ENCODE data around the gene SLC7A9. TPM values are rescaled to one million over a fixed set of nuclear protein-coding genes. Genes with fewer than 3 reads are reported as not detected.

Gene SLC7A9
- polyA plus RNA-seq, 1 of the 3 experiments (the other 2 are of a cell fraction), result not detected

GRCh38 chr19:32880622-32881021 lies 11.1 kb upstream of the SLC7A9 start:
- no peak overlapping the region for H3K4me3 ChIP-seq (ENCODE audit: low read depth in 2 of 2, low read length in 1 of 2)
- H3K36me3 ChIP-seq (replicated peaks in 1 of 2; ENCODE audit: control insufficient read depth in 1 of 2, insufficient read depth in 2 of 2, low read length in 1 of 2), result no peaks in the 10 kb centered on the region
- H3K9me2 ChIP-seq, result no peaks in the 10 kb centered on the region
- CTCF ChIA-PET, result no interaction called here
- H2AFZ ChIP-seq (ENCODE audit: low read depth), result no peak overlapping the region
- no peak overlapping the region for H3K27ac ChIP-seq (ENCODE audit: low read depth in 2 of 2, low read length in 1 of 2)
- no peak for DNase-seq
- no peaks in the 10 kb centered on the region for H3K9me3 ChIP-seq
- WGBS (ENCODE audit: low lambda C conversion rate), result 89% methylated on average over 2 of the region's 2 CpGs
- H3F3A ChIP-seq (replicated peaks; ENCODE audit: insufficient read depth), result no peaks in the 10 kb centered on the region
- no peak overlapping the region for H3K4me2 ChIP-seq
- POLR2A ChIA-PET, result no interaction called here
- no peaks in the 10 kb centered on the region for H3K27me3 ChIP-seq (ENCODE audit: insufficient read depth)
- no peaks in the 10 kb centered on the region for H3K79me2 ChIP-seq (ENCODE audit: insufficient read depth)
- no peaks in the 10 kb centered on the region for H3K4me1 ChIP-seq (ENCODE audit: control insufficient read depth in 1 of 2, insufficient read depth in 2 of 2, low read depth in 1 of 2, low read length in 1 of 2)
- H3K9ac ChIP-seq, result no peak overlapping the region
- TF ChIP-seq GATA2 (CRISPR knock-in tag; IDR thresholded peaks at IDR 0.05), result no peak
- no peak for TF ChIP-seq NRF1 (IDR thresholded peaks at IDR 0.05; ENCODE audit: low read depth, low read length)
- TF ChIP-seq, protein P1, sequence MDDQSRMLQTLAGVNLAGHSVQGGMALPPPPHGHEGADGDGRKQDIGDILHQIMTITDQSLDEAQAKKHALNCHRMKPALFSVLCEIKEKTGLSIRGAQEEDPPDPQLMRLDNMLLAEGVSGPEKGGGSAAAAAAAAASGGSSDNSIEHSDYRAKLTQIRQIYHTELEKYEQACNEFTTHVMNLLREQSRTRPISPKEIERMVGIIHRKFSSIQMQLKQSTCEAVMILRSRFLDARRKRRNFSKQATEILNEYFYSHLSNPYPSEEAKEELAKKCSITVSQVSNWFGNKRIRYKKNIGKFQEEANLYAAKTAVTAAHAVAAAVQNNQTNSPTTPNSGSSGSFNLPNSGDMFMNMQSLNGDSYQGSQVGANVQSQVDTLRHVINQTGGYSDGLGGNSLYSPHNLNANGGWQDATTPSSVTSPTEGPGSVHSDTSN (IDR thresholded peaks at IDR 0.05), result no peak
- H4K20me1 ChIP-seq (ENCODE audit: insufficient read depth), result no peaks in the 10 kb centered on the region

GRCh38 chr19:32879741-32880140 lies 10.2 kb upstream of the SLC7A9 start:
- no peak for DNase-seq
- Histone ChIP-seq H3K4me1 (ENCODE audit: control insufficient read depth in 1 of 2, insufficient read depth in 2 of 2, low read depth in 1 of 2, low read length in 1 of 2) (no peaks in the 10 kb centered on the region), H3F3A (replicated peaks; ENCODE audit: insufficient read depth) (no peaks in the 10 kb centered on the region), H2AFZ (ENCODE audit: low read depth) (no peak overlapping the region), H3K4me3 (ENCODE audit: low read depth in 2 of 2, low read length in 1 of 2) (no peak overlapping the region), H3K27me3 (ENCODE audit: insufficient read depth) (no peaks in the 10 kb centered on the region), H3K9ac (no peak overlapping the region), H3K36me3 (replicated peaks in 1 of 2; ENCODE audit: control insufficient read depth in 1 of 2, insufficient read depth in 2 of 2, low read length in 1 of 2) (no peaks in the 10 kb centered on the region), H4K20me1 (ENCODE audit: insufficient read depth) (no peaks in the 10 kb centered on the region), H3K9me2 (no peaks in the 10 kb centered on the region), H3K4me2 (no peak overlapping the region), H3K9me3 (no peaks in the 10 kb centered on the region), H3K27ac (ENCODE audit: low read depth in 2 of 2, low read length in 1 of 2) (no peak overlapping the region), H3K79me2 (ENCODE audit: insufficient read depth) (no peaks in the 10 kb centered on the region)
- POLR2A ChIA-PET, result no interaction called here
- TF ChIP-seq GATA2 (CRISPR knock-in tag; IDR thresholded peaks at IDR 0.05) (no peak), ELF1 (IDR thresholded peaks at IDR 0.05) (no peak), MXI1 (IDR thresholded peaks at IDR 0.05; ENCODE audit: low read depth, low read length) (no peak), RXRA (IDR thresholded peaks at IDR 0.05; ENCODE audit: borderline replicate concordance, low read depth) (no peak), NFIC (IDR thresholded peaks at IDR 0.05; ENCODE audit: borderline replicate concordance) (no peak), FOSL2 (IDR thresholded peaks at IDR 0.05; ENCODE audit: borderline replicate concordance, low read depth) (no peak), TAF1 (IDR thresholded peaks at IDR 0.05; ENCODE audit: borderline replicate concordance, low read depth, low read length) (no peak), IRF3 (IDR thresholded peaks at IDR 0.05; ENCODE audit: low read depth, low read length) (no peak), TCF12 (IDR thresholded peaks at IDR 0.05) (no peak), JUND (IDR thresholded peaks at IDR 0.05) (no peak), FOXJ3 (CRISPR knock-in tag; IDR thresholded peaks at IDR 0.05) (no peak), ZBTB33 (IDR thresholded peaks at IDR 0.05; ENCODE audit: borderline replicate concordance, low read depth) (no peak), RFX5 (IDR thresholded peaks at IDR 0.05; ENCODE audit: low read length) (no peak), EP300 (IDR thresholded peaks at IDR 0.05; ENCODE audit: borderline replicate concordance in 1 of 2, low read depth in 1 of 2, low read length in 1 of 2) (no peak), NRF1 (IDR thresholded peaks at IDR 0.05; ENCODE audit: low read depth, low read length) (no peak), MEF2A (IDR thresholded peaks at IDR 0.05; ENCODE audit: borderline replicate concordance, low read depth) (no peak)
- TF ChIP-seq, protein P2, sequence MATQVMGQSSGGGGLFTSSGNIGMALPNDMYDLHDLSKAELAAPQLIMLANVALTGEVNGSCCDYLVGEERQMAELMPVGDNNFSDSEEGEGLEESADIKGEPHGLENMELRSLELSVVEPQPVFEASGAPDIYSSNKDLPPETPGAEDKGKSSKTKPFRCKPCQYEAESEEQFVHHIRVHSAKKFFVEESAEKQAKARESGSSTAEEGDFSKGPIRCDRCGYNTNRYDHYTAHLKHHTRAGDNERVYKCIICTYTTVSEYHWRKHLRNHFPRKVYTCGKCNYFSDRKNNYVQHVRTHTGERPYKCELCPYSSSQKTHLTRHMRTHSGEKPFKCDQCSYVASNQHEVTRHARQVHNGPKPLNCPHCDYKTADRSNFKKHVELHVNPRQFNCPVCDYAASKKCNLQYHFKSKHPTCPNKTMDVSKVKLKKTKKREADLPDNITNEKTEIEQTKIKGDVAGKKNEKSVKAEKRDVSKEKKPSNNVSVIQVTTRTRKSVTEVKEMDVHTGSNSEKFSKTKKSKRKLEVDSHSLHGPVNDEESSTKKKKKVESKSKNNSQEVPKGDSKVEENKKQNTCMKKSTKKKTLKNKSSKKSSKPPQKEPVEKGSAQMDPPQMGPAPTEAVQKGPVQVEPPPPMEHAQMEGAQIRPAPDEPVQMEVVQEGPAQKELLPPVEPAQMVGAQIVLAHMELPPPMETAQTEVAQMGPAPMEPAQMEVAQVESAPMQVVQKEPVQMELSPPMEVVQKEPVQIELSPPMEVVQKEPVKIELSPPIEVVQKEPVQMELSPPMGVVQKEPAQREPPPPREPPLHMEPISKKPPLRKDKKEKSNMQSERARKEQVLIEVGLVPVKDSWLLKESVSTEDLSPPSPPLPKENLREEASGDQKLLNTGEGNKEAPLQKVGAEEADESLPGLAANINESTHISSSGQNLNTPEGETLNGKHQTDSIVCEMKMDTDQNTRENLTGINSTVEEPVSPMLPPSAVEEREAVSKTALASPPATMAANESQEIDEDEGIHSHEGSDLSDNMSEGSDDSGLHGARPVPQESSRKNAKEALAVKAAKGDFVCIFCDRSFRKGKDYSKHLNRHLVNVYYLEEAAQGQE (IDR thresholded peaks at IDR 0.05; ENCODE audit: low read depth, low read length), result no peak
- TF ChIP-seq, protein P3, sequence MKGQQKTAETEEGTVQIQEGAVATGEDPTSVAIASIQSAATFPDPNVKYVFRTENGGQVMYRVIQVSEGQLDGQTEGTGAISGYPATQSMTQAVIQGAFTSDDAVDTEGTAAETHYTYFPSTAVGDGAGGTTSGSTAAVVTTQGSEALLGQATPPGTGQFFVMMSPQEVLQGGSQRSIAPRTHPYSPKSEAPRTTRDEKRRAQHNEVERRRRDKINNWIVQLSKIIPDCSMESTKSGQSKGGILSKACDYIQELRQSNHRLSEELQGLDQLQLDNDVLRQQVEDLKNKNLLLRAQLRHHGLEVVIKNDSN (IDR thresholded peaks at IDR 0.05; ENCODE audit: borderline replicate concordance, low read depth), result no peak
- TF ChIP-seq, protein P4, sequence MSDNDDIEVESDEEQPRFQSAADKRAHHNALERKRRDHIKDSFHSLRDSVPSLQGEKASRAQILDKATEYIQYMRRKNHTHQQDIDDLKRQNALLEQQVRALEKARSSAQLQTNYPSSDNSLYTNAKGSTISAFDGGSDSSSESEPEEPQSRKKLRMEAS (IDR thresholded peaks at IDR 0.05; ENCODE audit: low read depth), result no peak
- CTCF ChIA-PET, result no interaction called here
- WGBS (ENCODE audit: low lambda C conversion rate), result 82% methylated on average over 8 of the region's 8 CpGs

Measured in SK-N-SH (cell line).